HG03095 (cell line): ENCODE results near the gene SOX2.

Source experiments
- ATAC-seq: cut with Tn5 transposase; IDR thresholded peaks from one replicate; pipeline ENCODE4 v1.9.1; 2021; ENCODE audit warnings: moderate library complexity; ENCODE audit not compliant: unreplicated experiment

Gene SOX2

GRCh38 chr3:181711325-181712135 lies at the start of gene SOX2:
SOX2 (plus strand) TSS chr3:181711925; CDS start chr3:181712361, 436 bp downstream.
- no peak for ATAC-seq

GRCh38 chr3:181683563-181683962 lies 28.2 kb upstream of the SOX2 start:
- ATAC-seq = no peak

- no peak for ATAC-seq
These were observed 24.5 kb upstream of the SOX2 start for GRCh38 chr3:181687190-181687589.

GRCh38 chr3:181687731-181688130 lies 24.0 kb upstream of the SOX2 start:
- no peak for ATAC-seq

- no peak for ATAC-seq
These were observed 22.2 kb upstream of the SOX2 start for GRCh38 chr3:181689546-181689945.

GRCh38 chr3:181690769-181691168 lies 21.0 kb upstream of the SOX2 start:
- ATAC-seq = no peak

GRCh38 chr3:181691901-181692300 lies 19.8 kb upstream of the SOX2 start:
- ATAC-seq = no peak

- no peak for ATAC-seq
These were observed 19.2 kb upstream of the SOX2 start for GRCh38 chr3:181692311-181693145.

GRCh38 chr3:181693280-181693679 lies 18.4 kb upstream of the SOX2 start:
- no peak for ATAC-seq

- no peak for ATAC-seq
These were observed 16.7 kb upstream of the SOX2 start for GRCh38 chr3:181694805-181695660.

- ATAC-seq = no peak
These were observed 15.8 kb upstream of the SOX2 start for GRCh38 chr3:181695661-181696491.

- no peak for ATAC-seq
These were observed 15.0 kb upstream of the SOX2 start for GRCh38 chr3:181696626-181697230.

GRCh38 chr3:181698263-181698954 lies 13.3 kb upstream of the SOX2 start:
- no peak for ATAC-seq

GRCh38 chr3:181699171-181699903 lies 12.4 kb upstream of the SOX2 start:
- no peak for ATAC-seq

- peak; percentile 76 for ATAC-seq
These were observed 11.3 kb upstream of the SOX2 start for GRCh38 chr3:181700168-181701087.

GRCh38 chr3:181701096-181701495 lies 10.6 kb upstream of the SOX2 start:
- ATAC-seq = no peak

- ATAC-seq = no peak
These were observed 7.9 kb upstream of the SOX2 start for GRCh38 chr3:181703601-181704420.
